AG09309 (cell line): ENCODE measurements around the gene CHP1.

Experiments used
- DNase-seq: peaks from one replicate; pipeline ENCODE4 v3.0.0-alpha.2; 2010; ENCODE audit warnings: low read depth
- H3K4me3 ChIP-seq: 2 replicates; pipeline ENCODE4 v1.5.1; 2011; ENCODE audit warnings: mild to moderate bottlenecking, low read depth, low read length, moderate library complexity; ENCODE audit not compliant: control insufficient read depth
- TF ChIP-seq, protein P1 (sequence below): IDR thresholded peaks from 2 replicates; pipeline ENCODE4 v1.5.1; 2011; ENCODE audit warnings: mild to moderate bottlenecking, low read depth, low read length, inconsistent platforms; ENCODE audit not compliant: insufficient read depth, control insufficient read depth; ENCODE audit errors: missing control alignments

The CHP1 gene

GRCh38 chr15:41283653-41284426 lies 52.8 kb downstream of the CHP1 start:
- peak overlapping the region; percentile 84 for H3K4me3 ChIP-seq
- DNase-seq = peak; percentile 98
- TF ChIP-seq, protein P1, sequence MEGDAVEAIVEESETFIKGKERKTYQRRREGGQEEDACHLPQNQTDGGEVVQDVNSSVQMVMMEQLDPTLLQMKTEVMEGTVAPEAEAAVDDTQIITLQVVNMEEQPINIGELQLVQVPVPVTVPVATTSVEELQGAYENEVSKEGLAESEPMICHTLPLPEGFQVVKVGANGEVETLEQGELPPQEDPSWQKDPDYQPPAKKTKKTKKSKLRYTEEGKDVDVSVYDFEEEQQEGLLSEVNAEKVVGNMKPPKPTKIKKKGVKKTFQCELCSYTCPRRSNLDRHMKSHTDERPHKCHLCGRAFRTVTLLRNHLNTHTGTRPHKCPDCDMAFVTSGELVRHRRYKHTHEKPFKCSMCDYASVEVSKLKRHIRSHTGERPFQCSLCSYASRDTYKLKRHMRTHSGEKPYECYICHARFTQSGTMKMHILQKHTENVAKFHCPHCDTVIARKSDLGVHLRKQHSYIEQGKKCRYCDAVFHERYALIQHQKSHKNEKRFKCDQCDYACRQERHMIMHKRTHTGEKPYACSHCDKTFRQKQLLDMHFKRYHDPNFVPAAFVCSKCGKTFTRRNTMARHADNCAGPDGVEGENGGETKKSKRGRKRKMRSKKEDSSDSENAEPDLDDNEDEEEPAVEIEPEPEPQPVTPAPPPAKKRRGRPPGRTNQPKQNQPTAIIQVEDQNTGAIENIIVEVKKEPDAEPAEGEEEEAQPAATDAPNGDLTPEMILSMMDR = no peak

DNA sequence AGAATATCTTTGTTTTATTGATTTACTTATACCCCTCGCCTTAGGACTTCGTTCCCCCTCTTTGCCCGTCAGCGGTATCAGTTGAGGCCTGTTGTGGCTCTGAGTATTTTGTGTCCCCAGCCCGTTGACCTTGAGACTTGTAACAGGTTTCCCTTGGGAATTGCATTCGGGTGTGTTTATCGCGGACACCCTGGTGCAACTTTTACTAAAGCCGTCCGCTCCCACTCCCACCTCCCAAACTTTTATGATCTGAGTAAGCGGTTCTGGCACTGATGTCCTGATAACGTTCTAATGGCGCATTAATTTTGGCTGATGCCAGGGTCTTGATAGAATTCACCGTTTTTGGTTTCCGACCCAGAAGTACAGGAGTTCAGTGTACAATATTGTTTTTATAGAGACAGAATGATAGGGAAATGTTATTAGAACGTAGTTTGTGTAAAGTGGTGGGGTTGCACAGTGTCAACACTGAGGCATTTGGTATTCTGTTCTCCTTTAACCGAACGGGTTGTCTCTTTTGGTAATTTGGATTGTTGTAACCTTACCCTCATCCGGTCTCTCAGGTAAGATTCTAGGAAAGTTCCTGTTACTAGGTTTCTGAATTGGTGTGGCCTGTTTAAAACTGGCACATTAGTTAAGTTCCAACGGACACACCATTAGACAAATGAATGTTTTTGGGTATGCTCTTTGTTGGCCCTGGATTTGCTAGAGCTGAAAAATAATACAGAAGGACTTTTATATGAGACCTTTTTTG lies 53.5 kb downstream of the CHP1 start:
- no peak for DNase-seq
- H3K4me3 ChIP-seq = peak overlapping the region; percentile 84
- TF ChIP-seq, protein P1 = no peak

DNA sequence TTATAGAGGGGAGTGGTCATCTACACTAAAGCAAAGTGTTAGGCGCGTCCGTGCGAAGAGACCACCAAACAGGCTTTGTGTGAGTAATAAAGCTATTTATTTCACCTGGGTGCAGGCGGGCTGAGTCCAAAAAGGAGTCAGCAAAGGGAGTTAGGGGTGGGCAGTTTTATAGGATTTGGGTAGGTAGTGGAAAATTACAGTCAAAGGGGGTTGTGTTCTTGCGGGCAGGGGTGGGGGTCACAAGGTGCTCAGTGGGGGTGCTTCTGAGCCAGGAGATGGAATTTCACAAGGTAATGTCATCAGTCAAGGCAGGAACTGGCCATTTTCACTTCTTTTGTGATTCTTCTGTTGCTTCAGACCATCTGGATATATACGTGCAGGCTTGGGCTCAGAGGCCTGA lies 54.2 kb downstream of the CHP1 start:
- peak overlapping the region; percentile 84 for H3K4me3 ChIP-seq
- DNase-seq = no peak
- TF ChIP-seq, protein P1 = no peak

GRCh38 chr15:41286665-41287333 lies 55.7 kb downstream of the CHP1 start:
- DNase-seq = no peak
- TF ChIP-seq, protein P1 = no peak
- H3K4me3 ChIP-seq = no peak overlapping the region

DNA sequence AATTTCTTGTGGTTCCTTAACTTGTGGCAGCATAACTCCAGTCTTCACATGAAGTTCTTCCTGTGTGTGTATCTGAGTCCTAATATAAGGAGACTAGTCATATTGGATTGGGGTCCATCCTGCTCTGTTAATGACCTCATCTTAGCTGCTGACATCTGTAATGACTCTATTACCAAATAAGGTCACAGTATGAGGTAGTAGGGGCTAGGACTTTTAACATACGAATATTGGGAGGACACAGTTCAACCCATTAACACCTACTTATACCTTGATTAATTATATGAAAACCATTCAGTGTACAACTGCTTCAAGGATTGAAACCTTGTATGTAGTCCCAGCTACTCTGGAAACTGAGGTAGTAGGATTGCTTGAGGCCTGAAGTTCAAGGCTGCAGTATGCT lies 57.4 kb downstream of the CHP1 start:
- TF ChIP-seq, protein P1 = no peak
- no peak for DNase-seq
- H3K4me3 ChIP-seq = no peak overlapping the region

DNA sequence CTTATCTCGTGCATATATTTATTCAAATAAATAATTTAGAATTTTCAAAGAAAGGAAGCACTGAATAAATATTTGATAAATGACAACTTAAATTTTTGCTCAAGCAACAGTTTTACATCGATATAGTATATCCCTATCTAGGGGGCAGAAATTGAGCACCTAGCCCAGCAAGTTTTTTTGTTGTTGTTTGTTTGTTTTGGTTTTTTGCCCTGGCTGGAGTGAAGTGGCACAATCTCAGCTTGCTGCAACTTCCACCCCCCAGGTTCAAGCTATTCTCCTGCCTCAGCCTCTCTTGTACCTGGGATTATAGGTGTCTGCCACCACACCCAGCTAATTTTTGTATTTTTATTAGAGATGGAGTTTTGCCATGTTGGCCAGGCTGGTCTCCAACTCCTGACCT lies 58.9 kb downstream of the CHP1 start:
- TF ChIP-seq, protein P1 = no peak
- DNase-seq = no peak
- no peak overlapping the region for H3K4me3 ChIP-seq
